T-helper 22 cell (primary cell): ENCODE measurements around the gene ZDHHC16.
"Not testable (repeated sequence)": the region's sequence is repeated elsewhere in the genome, so short reads cannot be mapped to it uniquely, and the experiment has no call there.

Experiments used
- DNase-seq: peaks from one replicate; pipeline ENCODE4 v3.0.0-alpha.2; 2020; ENCODE audit warnings: low read depth

Gene ZDHHC16

DNA sequence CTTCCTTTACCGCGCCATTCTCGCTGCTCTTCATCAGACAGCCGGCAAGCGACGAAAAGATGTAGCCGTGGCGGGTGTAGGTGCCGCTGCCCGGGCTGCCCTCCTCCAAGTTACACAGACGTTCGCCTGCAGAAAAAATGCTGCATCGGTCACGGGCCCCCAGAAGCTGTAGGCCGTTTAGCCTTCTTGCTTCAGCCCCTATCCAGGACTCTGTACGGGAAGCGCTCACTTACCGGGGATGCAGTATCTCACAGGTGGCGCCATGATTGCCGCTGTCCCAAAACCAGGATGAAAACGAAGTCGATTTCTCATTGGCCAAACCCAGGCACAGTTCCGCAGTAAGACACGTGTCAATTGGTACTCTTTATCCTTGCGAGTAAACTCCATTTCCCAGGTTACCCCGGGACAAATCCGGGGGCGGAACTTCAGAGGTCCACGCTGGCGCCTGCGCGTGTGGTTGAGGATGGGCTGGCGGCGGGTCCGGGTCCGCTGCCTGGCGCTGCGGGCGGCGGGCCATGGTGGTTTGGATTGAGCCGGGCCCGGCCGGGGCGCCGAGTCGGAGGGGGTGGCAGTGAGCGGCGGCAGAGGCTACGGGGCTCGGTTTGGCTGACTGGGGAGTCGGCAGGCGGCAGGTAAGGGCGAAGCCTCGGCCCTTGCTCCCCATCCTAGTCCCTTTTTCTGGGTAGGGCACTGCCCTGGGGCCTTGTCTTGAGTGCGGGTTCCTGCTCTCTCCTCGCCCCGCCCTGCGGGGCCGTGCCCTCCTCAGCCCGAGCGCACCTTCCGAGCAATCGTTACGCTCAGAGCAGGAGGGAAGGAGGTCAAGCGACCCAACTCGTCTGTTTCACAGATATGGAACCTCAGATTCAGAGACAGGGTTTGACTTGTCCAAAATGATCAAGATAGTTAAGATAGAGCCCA lies at the start of gene ZDHHC16, which contains the start of gene EXOSC1:
Gene ZDHHC16 (plus strand): TSS at position 454 of the 918 bp plus-strand sequence. CDS start 5,501 bp downstream, outside the sequence.
Gene EXOSC1 (minus strand): TSS at position 285 of the 918 bp plus-strand sequence. CDS start 21 bp downstream, at position 264.
- DNase-seq, result peak; percentile 86

DNA sequence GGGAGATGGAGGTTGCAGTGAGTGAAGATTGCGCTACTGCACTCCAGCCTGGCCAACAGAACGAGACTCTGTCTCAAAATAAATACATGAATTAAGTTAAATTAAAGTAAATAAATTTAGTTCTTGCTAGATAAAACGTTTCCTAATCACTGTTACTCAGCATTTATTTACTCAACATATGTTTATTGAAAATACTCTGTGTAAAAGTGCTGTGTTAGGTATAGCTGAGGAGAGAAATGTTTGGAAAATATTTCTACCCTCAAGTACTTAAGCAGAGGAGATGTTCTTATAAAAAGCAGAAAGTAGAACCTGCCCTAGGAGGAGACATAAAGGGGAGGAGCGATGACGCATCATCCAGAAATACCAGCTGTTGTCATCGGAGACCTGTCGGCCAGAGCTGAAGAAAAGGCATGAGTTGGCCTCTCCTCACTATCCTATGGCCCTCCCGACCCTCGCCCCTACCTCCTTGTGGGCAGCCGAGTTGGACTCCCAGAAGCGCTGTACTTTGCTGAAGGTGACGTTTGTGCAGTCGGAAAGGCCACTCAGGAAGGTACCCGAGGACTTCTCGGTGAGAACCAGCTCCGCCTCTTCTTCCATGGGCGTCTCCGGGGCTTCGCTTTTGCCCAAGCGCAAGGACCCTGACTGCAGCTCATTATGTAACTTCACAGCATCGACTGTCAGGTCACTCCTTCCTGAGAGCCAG lies 46.0 kb upstream of the ZDHHC16 start:
- no peak for DNase-seq

DNA sequence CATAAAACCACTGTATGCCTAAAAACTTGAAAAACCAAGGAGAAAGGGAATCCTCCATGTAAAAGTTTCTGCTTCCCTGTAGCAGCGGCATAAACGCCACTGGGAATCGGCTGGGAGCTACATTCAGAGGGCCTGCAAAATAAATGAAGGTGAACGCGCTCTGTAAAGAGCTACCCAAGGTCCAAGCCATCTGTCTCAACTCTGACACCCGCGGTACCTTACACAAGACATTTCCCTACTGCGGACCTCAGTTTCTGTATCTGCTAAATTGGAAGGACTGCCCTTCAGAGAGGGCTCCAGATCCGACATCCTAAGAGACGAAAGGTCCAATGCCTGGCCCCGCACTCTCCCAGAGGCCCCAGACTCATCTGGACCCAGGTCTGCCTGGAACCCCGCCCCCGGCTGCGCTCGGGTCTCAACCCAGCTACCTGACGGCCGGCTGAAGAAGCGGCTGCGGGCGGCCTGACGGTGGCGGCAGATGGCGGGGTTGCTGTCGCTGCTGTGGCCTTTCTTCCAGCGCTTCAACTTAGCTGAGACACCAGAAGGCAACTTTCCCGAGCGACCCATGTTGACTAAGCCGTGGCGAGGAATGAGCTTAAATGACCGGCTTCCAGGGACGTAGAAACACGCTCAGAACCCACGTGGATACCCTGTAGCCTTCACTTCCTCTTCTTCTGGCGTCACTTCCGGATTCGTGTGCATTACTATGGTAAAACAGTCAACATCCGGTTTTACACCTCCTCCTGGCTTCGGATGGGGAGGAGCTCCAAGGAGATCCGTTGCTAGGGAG lies 45.1 kb upstream of the ZDHHC16 start, which contains the start of gene RRP12:
Gene RRP12 (minus strand): TSS at position 676 of the 790 bp plus-strand sequence. CDS start 109 bp downstream, at position 567.
- peak; percentile 83 for DNase-seq

DNA sequence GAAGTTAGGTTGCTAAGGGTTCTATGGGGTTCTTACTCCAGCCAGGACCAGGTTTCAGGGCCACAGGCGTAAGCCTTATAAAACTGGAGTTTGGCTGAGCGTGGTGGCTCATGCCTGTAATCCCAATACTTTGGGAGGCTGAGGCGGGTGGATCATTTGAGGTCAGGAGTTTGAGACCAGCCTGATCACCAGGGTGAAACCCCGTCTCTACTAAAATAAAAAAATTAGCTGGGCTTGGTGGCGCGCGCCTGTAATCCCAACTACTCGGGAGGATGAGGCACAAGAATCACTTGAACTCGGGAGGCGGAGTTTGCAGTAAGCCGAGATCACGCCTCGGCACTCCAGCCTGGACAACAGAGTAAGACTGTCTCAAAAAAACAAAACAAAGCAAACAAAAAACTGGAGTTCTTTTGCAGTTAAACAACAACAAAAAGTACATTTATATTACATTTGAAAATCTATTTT lies 44.5 kb upstream of the ZDHHC16 start:
- no peak for DNase-seq

DNA sequence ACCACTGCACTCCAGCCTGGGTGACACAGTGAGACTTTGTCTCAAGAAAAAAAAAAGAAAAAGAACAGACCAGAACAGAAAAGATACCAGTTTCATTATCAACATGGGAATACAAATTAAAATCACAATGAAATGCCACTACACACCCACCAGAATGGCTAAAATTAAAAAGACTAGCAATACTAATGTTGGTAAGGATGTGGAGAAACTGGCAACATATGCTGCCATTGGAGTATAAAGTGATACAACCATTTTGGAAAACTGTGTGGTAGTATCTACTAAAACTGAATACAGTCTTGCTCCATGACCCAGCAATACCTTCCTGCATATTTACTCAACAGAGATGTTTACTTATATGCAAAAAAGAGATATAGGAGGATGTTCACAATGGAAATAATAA lies 41.9 kb upstream of the ZDHHC16 start:
- no peak for DNase-seq

DNA sequence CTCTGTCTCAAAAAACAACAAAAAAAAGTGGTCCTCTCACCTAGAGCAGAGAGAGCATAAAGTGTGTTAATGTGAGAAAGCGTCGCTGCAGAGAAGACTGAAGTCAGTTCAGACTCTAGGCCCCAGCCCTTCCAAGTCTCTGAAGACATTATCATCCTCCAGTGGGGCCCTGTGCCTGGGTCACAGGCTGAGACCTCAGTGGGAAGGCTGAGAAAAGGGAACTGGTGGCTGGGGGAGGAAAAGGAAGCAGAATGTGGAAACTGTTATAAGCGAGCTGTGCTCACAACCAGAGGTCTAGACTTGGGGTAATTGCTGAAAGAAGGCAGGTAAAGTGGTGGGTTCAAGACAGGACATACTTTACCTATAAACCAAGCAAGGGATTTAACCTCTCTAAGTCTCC lies 39.9 kb upstream of the ZDHHC16 start:
- DNase-seq, result no peak

DNA sequence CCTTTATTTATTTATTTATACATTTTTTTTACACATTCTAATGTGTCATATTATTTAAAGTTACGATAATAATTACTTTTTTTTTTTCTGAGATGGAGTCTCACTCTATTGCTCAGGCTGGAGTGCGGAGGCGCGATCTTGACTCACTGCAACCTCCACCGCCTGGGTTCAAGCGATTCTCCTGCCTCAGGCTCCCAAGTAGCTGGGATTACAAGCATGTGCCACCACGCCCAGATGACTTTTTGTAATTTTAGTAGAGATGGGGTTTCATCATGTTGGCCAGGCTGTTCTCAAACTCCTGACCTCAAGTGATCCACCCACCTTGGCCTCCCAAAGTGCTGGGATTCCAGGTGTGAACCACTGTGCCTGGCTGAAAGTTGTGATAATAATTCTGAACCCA lies 39.5 kb upstream of the ZDHHC16 start:
- DNase-seq, result not testable (repeated sequence)

DNA sequence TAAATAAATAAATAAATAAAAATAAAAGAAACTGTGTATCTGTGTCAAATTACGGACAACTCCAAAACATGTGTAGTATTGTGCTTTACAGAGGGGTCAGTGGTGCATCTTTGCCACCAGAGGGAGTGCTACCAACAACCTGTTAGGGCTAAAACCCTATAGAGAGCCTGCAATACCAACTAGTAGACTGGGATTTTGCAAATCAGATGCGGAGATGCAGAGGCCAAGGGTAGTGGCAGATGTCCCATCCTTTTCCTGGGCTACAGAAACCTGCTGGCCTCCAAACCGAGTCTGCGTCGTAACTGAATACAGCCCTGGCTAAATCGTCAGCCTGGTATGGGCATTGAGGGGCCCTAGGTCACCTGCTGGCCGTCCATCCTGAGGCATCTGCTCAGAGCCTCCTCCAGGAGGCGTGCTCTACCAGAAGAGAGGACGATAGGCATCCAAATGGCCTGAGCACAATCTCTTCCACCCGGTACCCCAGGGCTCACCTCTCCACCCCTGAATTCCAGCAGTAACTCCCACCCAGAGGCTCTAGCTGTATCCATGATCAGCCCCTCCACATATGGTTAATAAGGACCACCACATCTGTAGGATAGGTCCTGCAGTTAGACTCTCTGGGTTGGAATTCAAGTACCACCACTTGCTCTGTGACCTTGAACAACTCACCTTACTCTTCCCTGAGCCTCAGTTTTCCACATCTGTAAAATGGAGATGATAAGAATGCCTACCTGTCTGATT lies 38.6 kb upstream of the ZDHHC16 start:
- peak; percentile 37 for DNase-seq

DNA sequence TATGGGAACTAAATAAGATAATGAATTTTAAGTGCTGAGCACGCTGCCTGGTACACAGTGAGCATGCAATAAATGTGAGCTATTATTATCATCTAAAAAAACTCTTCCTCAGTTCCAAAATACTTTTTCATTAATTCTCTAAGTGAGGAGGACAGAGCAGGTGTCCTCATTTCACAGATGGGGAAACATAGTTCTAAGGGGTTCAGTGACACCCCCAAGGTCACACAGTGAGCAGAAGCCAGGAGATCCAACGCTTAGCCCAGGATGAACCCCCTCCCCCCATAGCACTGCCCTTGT lies 38.1 kb upstream of the ZDHHC16 start:
- no peak for DNase-seq

DNA sequence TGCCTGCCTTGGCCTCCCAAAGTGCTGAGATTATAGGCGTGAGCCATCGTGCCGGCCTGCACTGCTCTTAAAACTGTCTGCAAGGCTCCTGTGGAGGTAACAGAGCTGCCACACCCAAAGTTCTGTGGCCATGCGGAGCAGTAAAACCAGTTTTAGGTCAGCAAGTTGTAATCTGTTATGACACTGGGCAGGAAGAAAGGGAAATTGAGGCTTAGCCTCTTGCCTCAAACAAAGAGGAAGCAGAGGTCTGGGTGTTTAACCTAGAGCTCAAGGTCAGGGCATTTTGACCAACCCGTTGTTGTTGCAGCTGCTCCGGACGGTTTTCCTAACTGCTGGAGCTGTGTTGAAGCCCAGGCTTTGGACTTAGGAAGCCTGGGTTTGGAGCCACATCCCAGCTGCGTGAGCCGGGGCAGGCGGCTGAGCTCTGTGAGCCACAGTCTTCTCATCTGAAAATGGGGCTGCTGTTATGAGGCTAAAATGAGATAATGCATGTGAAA lies 37.4 kb upstream of the ZDHHC16 start:
- DNase-seq, result no peak

DNA sequence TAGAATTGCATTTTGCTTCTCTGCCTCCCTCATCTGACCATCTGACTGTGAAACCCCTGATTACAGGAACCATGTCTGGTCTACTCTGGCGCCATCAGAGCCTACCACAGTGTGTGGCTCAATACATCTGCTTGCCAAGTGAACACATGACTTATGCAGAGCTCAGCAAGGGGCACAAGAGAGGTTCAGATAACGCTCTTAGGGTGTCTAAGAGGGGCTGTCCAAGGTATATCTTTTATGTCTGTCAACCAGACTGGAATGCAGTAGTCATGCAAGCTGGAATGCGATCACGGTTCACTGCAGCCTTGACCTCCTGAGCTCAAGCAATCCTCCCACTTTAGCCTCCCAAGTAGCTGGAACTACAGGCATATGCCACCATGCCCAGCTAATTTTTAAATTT lies 34.6 kb upstream of the ZDHHC16 start:
- DNase-seq, result no peak

DNA sequence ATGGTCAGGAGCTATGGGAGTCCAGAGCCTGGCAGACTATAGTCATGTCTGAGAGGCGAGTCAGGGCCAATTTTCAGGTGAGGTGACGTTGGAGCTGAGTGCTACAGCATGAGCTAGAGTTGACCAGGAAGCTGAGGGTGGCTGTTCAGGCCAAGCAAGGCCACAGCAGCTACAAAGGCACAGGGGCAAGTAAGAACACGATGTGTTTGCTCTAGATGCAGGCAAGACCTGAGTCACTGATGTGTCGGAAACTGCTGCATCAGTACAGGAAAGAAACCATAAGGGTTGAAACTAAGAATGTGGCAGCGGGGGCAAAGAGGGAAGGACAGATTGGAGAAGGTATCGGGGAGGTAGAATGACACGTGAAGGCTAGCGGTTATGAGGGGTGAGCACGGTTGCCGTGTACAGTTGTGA lies 33.1 kb upstream of the ZDHHC16 start:
- no peak for DNase-seq

DNA sequence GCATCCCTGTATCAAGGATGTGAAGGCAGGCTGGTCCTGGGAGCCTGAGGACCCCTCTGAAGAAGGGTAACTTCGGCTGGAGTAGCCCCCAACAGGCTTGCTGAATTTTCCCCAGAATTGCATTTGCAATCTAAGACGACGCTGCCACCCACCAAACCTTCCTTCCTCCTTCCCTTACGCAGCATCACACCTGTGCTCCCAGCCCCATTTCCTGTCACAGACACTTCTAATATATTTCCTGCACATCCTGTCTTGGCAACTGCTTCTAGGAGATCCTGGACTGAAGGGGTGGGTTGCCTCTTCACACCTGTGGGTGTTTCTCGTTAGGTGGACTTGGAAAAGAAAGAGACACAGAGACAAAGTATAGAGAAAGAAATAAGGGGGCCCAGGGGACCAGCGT lies 29.4 kb upstream of the ZDHHC16 start:
- no peak for DNase-seq

DNA sequence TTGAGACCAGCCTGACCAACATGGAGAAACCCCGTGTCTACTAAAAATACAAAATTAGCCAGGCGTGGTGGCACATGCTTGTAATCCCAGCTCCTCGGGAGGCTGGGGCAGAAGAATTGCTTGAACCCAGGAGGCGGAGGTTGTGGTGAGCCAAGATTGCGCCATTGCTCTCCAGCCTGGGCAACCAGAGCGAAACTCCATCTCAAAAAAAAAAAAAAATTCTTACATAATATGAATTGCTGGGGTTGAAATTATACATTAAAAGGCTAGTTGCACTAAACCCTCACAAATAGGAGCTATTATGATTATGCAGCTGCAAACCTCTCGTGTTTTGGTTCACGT lies 22.2 kb upstream of the ZDHHC16 start:
- not testable (repeated sequence) for DNase-seq

DNA sequence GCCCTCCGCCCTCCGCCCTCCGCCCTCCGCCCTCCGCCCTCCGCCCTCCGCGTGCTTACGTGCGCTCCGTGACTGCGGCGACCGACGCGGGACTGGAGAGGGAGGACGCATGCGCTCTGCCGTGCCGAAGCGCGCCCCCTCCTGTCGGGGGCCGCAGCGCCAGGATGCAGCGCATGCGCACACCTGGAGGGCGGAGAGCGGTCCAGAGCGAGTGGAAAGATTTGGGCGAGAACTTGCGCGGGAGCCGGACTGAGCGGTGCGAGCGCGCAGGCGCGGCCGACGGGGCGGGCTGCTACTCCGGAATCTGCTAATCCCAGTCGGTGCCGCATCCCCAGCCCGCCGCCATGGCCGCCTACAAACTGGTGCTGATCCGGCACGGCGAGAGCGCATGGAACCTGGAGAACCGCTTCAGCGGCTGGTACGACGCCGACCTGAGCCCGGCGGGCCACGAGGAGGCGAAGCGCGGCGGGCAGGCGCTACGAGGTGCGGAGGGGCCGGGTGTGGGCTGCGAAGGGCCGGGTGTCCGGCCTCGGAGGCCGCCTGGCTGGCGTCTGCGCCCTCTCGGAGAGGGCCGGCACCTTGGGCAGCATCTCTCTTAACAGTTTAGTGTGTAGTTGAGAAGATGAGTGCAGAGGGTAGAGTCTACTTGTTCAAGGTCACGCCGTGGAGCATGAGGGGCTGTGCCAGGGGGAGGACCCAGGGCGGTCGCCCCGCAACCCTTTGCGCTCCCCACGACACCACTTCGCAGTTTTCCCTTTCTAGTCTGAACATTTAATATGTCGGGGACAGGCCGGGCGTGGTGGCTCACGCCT lies 19.8 kb upstream of the ZDHHC16 start, which contains the start of gene PGAM1:
Gene PGAM1 (plus strand): TSS at position 228 of the 812 bp plus-strand sequence. CDS start 117 bp downstream, at position 345.
- peak; percentile 90 for DNase-seq

DNA sequence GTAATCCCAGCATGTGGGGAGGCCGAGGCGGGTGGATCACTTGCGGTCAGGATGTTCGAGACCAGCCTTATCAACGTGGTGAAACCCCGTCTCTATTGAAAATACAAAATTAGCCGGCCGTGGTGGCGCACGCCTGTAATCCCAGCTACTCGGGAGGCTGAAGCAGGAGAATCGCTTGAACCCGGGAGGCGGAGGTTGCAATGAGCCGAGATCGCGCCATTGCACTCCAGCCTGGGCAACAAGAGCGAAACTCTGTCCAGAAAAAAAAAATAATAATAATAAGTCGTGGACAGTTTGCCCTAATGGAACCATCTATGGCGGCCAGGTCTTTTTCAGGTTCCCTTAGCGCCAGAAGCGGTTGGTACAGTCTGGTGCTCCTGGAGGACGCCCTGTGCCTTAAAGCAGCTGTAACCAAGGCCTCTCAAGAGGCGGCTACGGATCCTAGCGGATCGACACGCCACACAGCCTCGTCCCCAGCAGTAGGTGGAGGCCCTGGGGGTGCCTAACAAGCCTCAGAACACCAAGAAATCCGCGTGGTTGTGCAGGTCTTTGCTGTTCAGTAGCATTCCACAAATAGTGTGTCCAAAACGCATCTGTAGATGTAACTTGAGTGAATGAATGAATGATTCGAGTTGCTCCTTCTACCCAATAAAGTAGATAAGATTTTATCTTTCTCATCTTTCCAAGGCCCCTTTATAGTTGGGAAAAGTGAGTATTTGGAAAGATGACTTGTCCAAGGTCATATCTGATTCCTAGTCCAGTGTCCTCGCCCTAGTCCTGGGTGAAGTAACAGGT lies 19.0 kb upstream of the ZDHHC16 start:
- no peak for DNase-seq

DNA sequence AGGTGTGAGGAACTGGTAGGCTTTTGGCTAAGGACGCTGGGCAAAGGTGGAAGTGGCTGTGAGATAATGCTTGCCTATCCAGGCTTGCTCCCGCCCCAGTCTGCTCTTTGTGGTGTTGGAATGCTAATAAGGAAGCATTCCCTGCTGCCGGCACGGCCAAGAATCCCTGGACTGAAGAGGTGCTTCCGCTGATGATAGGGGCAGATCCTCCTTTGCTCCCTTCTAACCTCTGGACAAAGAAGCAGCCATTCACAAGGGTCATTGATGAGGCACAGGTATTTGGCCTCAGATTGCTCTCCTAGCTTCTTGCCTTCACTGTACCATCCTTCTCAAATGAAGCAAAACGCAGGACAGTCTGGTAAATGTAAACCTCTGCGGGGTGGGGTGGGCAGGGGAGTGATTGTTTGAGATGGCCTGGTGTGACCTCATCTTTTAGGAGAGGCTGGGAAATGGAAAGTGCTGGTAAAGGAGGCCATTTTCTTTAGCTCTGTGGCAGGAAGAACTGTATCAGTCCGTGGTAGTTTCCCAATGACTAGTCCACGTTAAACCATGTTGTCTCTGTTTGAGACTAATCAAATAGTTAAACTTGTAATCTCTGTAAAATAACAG lies 18.3 kb upstream of the ZDHHC16 start:
- no peak for DNase-seq

DNA sequence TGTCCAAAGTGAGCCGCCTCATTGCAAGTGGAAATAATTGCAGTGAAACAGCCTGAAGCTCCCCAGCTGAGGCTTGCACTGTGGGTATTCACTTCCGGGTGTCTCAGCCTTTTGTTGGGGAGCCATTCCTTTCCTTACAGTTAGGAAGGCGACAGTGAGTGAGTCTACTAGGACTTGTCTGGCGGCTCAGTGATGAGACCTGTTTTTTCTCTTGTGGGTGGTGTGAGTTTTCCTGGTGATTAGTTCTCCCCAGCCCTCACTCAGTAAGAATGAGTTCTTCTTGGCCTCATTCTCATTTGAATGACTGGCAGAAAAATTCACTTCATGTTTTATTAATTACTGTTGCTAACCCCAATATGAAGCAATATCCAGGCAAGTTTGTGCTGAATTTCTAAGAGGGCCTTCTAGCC lies 17.4 kb upstream of the ZDHHC16 start:
- DNase-seq, result no peak

DNA sequence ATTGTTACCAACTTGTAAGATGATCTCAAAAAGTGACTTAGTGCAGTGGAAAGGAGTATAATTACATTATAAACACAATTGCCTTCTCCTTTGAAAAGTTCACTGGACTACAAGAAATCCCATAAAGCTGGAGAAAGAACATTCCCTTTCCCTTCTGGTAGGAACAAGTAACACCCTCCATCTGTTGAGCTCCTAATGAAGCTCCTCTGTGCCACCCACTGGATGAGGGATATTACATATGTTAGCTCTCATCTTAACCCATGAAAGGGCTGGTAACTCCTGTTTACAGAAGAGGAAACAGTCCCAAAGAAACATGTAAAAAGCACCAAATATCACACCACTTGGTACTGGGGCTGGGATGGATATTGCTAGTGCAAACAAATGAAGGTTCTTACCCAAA lies 11.9 kb upstream of the ZDHHC16 start:
- no peak for DNase-seq
